Mesodermal cell (in vitro differentiated cells): Measurements from ENCODE around the gene MYORG.

ENCODE experiments used
- H3K27ac ChIP-seq: 2 replicates; pipeline ENCODE4 v1.7.0; 2013; ENCODE audit warnings: mild to moderate bottlenecking, low read depth, low read length, moderate library complexity; ENCODE audit not compliant: severe bottlenecking
- H3K36me3 ChIP-seq: 2 replicates; pipeline ENCODE4 v1.7.1; 2013; ENCODE audit warnings: mild to moderate bottlenecking, low read length, moderate library complexity; ENCODE audit not compliant: control insufficient read depth, insufficient read depth
- H3K4me1 ChIP-seq: one replicate; pipeline ENCODE4 v1.7.1; 2013; ENCODE audit warnings: mild to moderate bottlenecking, low read length; ENCODE audit not compliant: insufficient read depth, control insufficient read depth, poor library complexity, severe bottlenecking
- H3K4me3 ChIP-seq: 2 replicates; pipeline ENCODE4 v1.7.0; 2013; ENCODE audit warnings: low read length, control low read depth, mild to moderate bottlenecking; ENCODE audit not compliant: insufficient read depth, poor library complexity, severe bottlenecking; ENCODE audit errors: extremely low read depth
- H3K9me3 ChIP-seq: 2 replicates; pipeline ENCODE4 v1.7.1; 2013; ENCODE audit warnings: mild to moderate bottlenecking, low read length, moderate library complexity; ENCODE audit not compliant: control insufficient read depth
- WGBS, 2 experiments: methylation state at CpG; one replicate each; pipeline ENCODE4 v1.1.5; 2013; ENCODE audit warnings: missing lambda C conversion rate in 2 of 2; ENCODE audit not compliant: insufficient coverage in 2 of 2; 5-methylcytosine and 5-hydroxymethylcytosine counted together

The MYORG gene

GRCh38 chr9:34400686-34401602, 24.2 kb upstream of the MYORG start:
- no peaks in the 10 kb centered on the region for H3K9me3 ChIP-seq
- 93 to 94% methylated on average over 34 to 40 of the region's 40 CpGs for WGBS, 2 experiments
- H3K4me3 ChIP-seq = no peak overlapping the region
- no peaks in the 10 kb centered on the region for H3K4me1 ChIP-seq
- H3K27ac ChIP-seq = no peak overlapping the region
- peaks cover 52% of the 10 kb centered on the region for H3K36me3 ChIP-seq

- Histone ChIP-seq H3K9me3 (no peaks in the 10 kb centered on the region), H3K4me3 (no peak overlapping the region), H3K36me3 (peaks cover 49% of the 10 kb centered on the region), H3K27ac (no peak overlapping the region), H3K4me1 (no peaks in the 10 kb centered on the region)
- 74 to 86% methylated on average over 8 to 11 of the region's 12 CpGs for WGBS, 2 experiments
These were observed 23.6 kb upstream of the MYORG start for GRCh38 chr9:34400275-34400674.

GRCh38 chr9:34399729-34400128, 23.0 kb upstream of the MYORG start:
- Histone ChIP-seq H3K4me1 (no peaks in the 10 kb centered on the region), H3K4me3 (no peak overlapping the region), H3K27ac (no peak overlapping the region), H3K36me3 (peaks cover 44% of the 10 kb centered on the region), H3K9me3 (no peaks in the 10 kb centered on the region)
- WGBS, 2 experiments = 100% methylated on average over 1 of the region's 4 CpGs; no CpG with 5 or more reads in 1 of the 2 experiments

GRCh38 chr9:34398875-34399274, 22.2 kb upstream of the MYORG start:
- WGBS, 2 experiments = no CpG with 5 or more reads among the region's 1 CpG
- no peak overlapping the region for H3K4me3 ChIP-seq
- H3K27ac ChIP-seq = no peak overlapping the region
- H3K9me3 ChIP-seq = no peaks in the 10 kb centered on the region
- no peaks in the 10 kb centered on the region for H3K4me1 ChIP-seq
- peaks cover 44% of the 10 kb centered on the region for H3K36me3 ChIP-seq

- no peak overlapping the region for H3K4me3 ChIP-seq
- WGBS, 2 experiments = 75 to 78% methylated on average over 5 to 6 of the region's 7 CpGs
- no peaks in the 10 kb centered on the region for H3K4me1 ChIP-seq
- H3K9me3 ChIP-seq = no peaks in the 10 kb centered on the region
- H3K27ac ChIP-seq = no peak overlapping the region
- H3K36me3 ChIP-seq = peaks cover 24% of the 10 kb centered on the region
These were observed 19.8 kb upstream of the MYORG start for GRCh38 chr9:34396276-34397214.

- Histone ChIP-seq H3K4me3 (no peak overlapping the region), H3K9me3 (no peaks in the 10 kb centered on the region), H3K27ac (no peak overlapping the region), H3K4me1 (no peaks in the 10 kb centered on the region), H3K36me3 (peaks cover 5% of the 10 kb centered on the region)
- WGBS, 2 experiments = 67 to 70% methylated on average over 1 of the region's 1 CpG
These were observed 15.8 kb upstream of the MYORG start for GRCh38 chr9:34392511-34392910.

GRCh38 chr9:34387239-34387638, 10.5 kb upstream of the MYORG start:
- 79 to 100% methylated on average over 2 to 3 of the region's 4 CpGs for WGBS, 2 experiments
- Histone ChIP-seq H3K27ac (no peak overlapping the region), H3K9me3 (no peaks in the 10 kb centered on the region), H3K36me3 (no peaks in the 10 kb centered on the region), H3K4me3 (no peak overlapping the region), H3K4me1 (no peaks in the 10 kb centered on the region)

GRCh38 chr9:34386656-34387055, 10.0 kb upstream of the MYORG start:
- H3K9me3 ChIP-seq = no peaks in the 10 kb centered on the region
- H3K27ac ChIP-seq = no peak overlapping the region
- 100% methylated on average over 2 of the region's 3 CpGs for WGBS, 2 experiments
- H3K4me3 ChIP-seq = no peak overlapping the region
- H3K36me3 ChIP-seq = no peaks in the 10 kb centered on the region
- H3K4me1 ChIP-seq = no peaks in the 10 kb centered on the region

GRCh38 chr9:34385561-34386230, 9.0 kb upstream of the MYORG start:
- H3K9me3 ChIP-seq = no peaks in the 10 kb centered on the region
- H3K27ac ChIP-seq = no peak overlapping the region
- H3K36me3 ChIP-seq = no peaks in the 10 kb centered on the region
- 98 to 100% methylated on average over 5 of the region's 6 CpGs for WGBS, 2 experiments
- H3K4me1 ChIP-seq = no peaks in the 10 kb centered on the region
- no peak overlapping the region for H3K4me3 ChIP-seq

- WGBS, 2 experiments = 78 to 94% methylated on average over 2 to 4 of the region's 7 CpGs
- Histone ChIP-seq H3K4me3 (no peak overlapping the region), H3K4me1 (peaks cover 6% of the 10 kb centered on the region), H3K9me3 (no peaks in the 10 kb centered on the region), H3K36me3 (no peaks in the 10 kb centered on the region), H3K27ac (no peak overlapping the region)
These were observed 7.9 kb upstream of the MYORG start for GRCh38 chr9:34384368-34385165.
